SU-DHL-6 (cell line): ENCODE measurements around the gene SPATC1L.

ENCODE experiments used
- CTCF ChIP-seq: fragments of 200-600 bp; sonication (generic); IDR thresholded peaks from one replicate; pipeline ENCODE4 v1.5.1; 2017; ENCODE audit warnings: antibody characterized with exemption, mild to moderate bottlenecking, low read length, moderate library complexity; ENCODE audit not compliant: insufficient read depth, poor library complexity, severe bottlenecking
- EZH2phosphoT487 ChIP-seq: fragments of 200-600 bp; sonication (generic), shearing (Covaris generic); conservative IDR thresholded peaks from 2 replicates; pipeline ENCODE4 v1.6.1; 2018; ENCODE audit warnings: mild to moderate bottlenecking, antibody characterized with exemption, low read length, moderate library complexity, mixed read lengths

GRCh38 chr21:46182548-46183336 lies 1.5 kb downstream of the SPATC1L start:
- TF ChIP-seq CTCF (no peak), EZH2phosphoT487 (no peak)
